ENCODE data around the gene GOPC. TPM values are rescaled to one million over a fixed set of nuclear protein-coding genes. Genes with fewer than 3 reads are reported as not detected.
"Not testable (repeated sequence)": the region's sequence is repeated elsewhere in the genome, so short reads cannot be mapped to it uniquely, and the experiment has no call there.

The GOPC gene
- total RNA-seq, 3 donors from 2014 or later (not counting 1 experiment from before 2014, with no cell fraction given) = 17.5 to 27.7 (median 20.4) TPM

- H3K4me3 Mint-ChIP-seq = no peak overlapping the region
- intact Hi-C loops (cut with micrococcal nuclease) = no loop called here
- no peaks in the 10 kb centered on the region for H3K36me3 Mint-ChIP-seq
Observed at GRCh38 chr6:117521791-117522502, 80.4 kb downstream of the GOPC start.

GRCh38 chr6:117520603-117521395 is 81.5 kb downstream of the GOPC start:
- no peak overlapping the region for H3K27ac ChIP-seq (ENCODE audit: low read length)
- Mint-ChIP-seq H3K27me3 (ENCODE audit: low read depth in 2 of 2) (no peaks in the 10 kb centered on the region), H3K27ac (no peak overlapping the region), H3K4me1 (peaks cover 6 to 8% of the 10 kb centered on the region in 2 donors), H3K9me3 (no peaks in the 10 kb centered on the region), H3K36me3 (no peaks in the 10 kb centered on the region), H3K4me3 (no peak overlapping the region)
- H3K27me3 ChIP-seq (ENCODE audit: control insufficient read depth, insufficient read depth, low read length) = no peaks in the 10 kb centered on the region
- intact Hi-C loops (cut with micrococcal nuclease) = no loop called here
- H3K36me3 ChIP-seq (ENCODE audit: control insufficient read depth, insufficient read depth, low read length) = no peaks in the 10 kb centered on the region
- no peak overlapping the region for H3K4me3 ChIP-seq (ENCODE audit: low read length)
- 90% methylated on average over 3 of the region's 4 CpGs for WGBS (ENCODE audit: insufficient coverage)
- TF ChIP-seq CTCF (IDR thresholded peaks at IDR 0.05) = no peak
- H3K9me3 ChIP-seq (ENCODE audit: control insufficient read depth, insufficient read depth, low read length) = no peaks in the 10 kb centered on the region
- no peaks in the 10 kb centered on the region for H3K4me1 ChIP-seq (ENCODE audit: control insufficient read depth, insufficient read depth, low read length)
- ATAC-seq = no peak
- DNase-seq = no peak

More at GRCh38 chr6:117521791-117522502, 80.4 kb downstream of the GOPC start:
- no peak for ATAC-seq
- no peak overlapping the region for H3K27ac ChIP-seq (ENCODE audit: low read length)
- no peaks in the 10 kb centered on the region for H3K4me1 ChIP-seq (ENCODE audit: control insufficient read depth, insufficient read depth, low read length)
- no peaks in the 10 kb centered on the region for H3K27me3 Mint-ChIP-seq (ENCODE audit: low read depth in 2 of 2)
- H3K36me3 ChIP-seq (ENCODE audit: control insufficient read depth, insufficient read depth, low read length) = no peaks in the 10 kb centered on the region
- no peak overlapping the region for H3K27ac Mint-ChIP-seq
- no peaks in the 10 kb centered on the region for H3K27me3 ChIP-seq (ENCODE audit: control insufficient read depth, insufficient read depth, low read length)
- H3K4me1 Mint-ChIP-seq = peaks cover 0 to 1% of the 10 kb centered on the region in 2 donors
- 99% methylated on average over 5 of the region's 5 CpGs for WGBS (ENCODE audit: insufficient coverage)
- no peak overlapping the region for H3K4me3 ChIP-seq (ENCODE audit: low read length)
- TF ChIP-seq CTCF (IDR thresholded peaks at IDR 0.05) = no peak
- no peak for DNase-seq
- H3K9me3 Mint-ChIP-seq = no peaks in the 10 kb centered on the region
- H3K9me3 ChIP-seq (ENCODE audit: control insufficient read depth, insufficient read depth, low read length) = no peaks in the 10 kb centered on the region

GRCh38 chr6:117518870-117519269 is 83.4 kb downstream of the GOPC start:
- Mint-ChIP-seq H3K36me3 (no peaks in the 10 kb centered on the region), H3K4me1 (peaks cover 6 to 8% of the 10 kb centered on the region in 2 donors), H3K4me3 (no peak overlapping the region), H3K9me3 (no peaks in the 10 kb centered on the region), H3K27me3 (ENCODE audit: low read depth in 2 of 2) (no peaks in the 10 kb centered on the region), H3K27ac (no peak overlapping the region)
- H3K4me3 ChIP-seq (ENCODE audit: low read length) = no peak overlapping the region
- no peak for TF ChIP-seq CTCF (IDR thresholded peaks at IDR 0.05)
- ATAC-seq (no peak), DNase-seq (no peak)
- H3K27ac ChIP-seq (ENCODE audit: low read length) = no peak overlapping the region
- intact Hi-C loops (cut with micrococcal nuclease) = no loop called here
- H3K36me3 ChIP-seq (ENCODE audit: control insufficient read depth, insufficient read depth, low read length) = no peaks in the 10 kb centered on the region
- H3K4me1 ChIP-seq (ENCODE audit: control insufficient read depth, insufficient read depth, low read length) = no peaks in the 10 kb centered on the region
- H3K27me3 ChIP-seq (ENCODE audit: control insufficient read depth, insufficient read depth, low read length) = no peaks in the 10 kb centered on the region
- WGBS (ENCODE audit: insufficient coverage) = no CpG with 5 or more reads among the region's 6 CpGs
- H3K9me3 ChIP-seq (ENCODE audit: control insufficient read depth, insufficient read depth, low read length) = no peaks in the 10 kb centered on the region

GRCh38 chr6:117517995-117518394 is 84.3 kb downstream of the GOPC start:
- H3K36me3 ChIP-seq (ENCODE audit: control insufficient read depth, insufficient read depth, low read length); H3K27me3 Mint-ChIP-seq (ENCODE audit: low read depth in 2 of 2); ATAC-seq; DNase-seq; H3K4me1 ChIP-seq (ENCODE audit: control insufficient read depth, insufficient read depth, low read length); H3K4me3 ChIP-seq (ENCODE audit: low read length); H3K9me3 Mint-ChIP-seq; H3K4me3 Mint-ChIP-seq; H3K27ac Mint-ChIP-seq; H3K27me3 ChIP-seq (ENCODE audit: control insufficient read depth, insufficient read depth, low read length); intact Hi-C loops (cut with micrococcal nuclease); H3K36me3 Mint-ChIP-seq; H3K9me3 ChIP-seq (ENCODE audit: control insufficient read depth, insufficient read depth, low read length); H3K4me1 Mint-ChIP-seq; H3K27ac ChIP-seq (ENCODE audit: low read length): not testable (repeated sequence)
- WGBS (ENCODE audit: insufficient coverage) = 94% methylated on average over 5 of the region's 5 CpGs

Measured in natural killer cell (primary cell).